Uterus (tissue), 2 donors: ENCODE results near the gene UBXN4.

Source experiments
- POLR2A ChIP-seq, 2 donors: fragments of 450-650 bp; IDR thresholded peaks; one replicate each; pipeline ENCODE4 v1.6.1; 2016; ENCODE audit warnings: antibody characterized with exemption in 2 of 2, mild to moderate bottlenecking in 1 of 2, moderate library complexity in 1 of 2
- TF ChIP-seq, protein P1 (sequence below), 4 experiments: fragments of 200-600 bp in 2 of 4; fragments of 450-650 bp in 2 of 4; sonication (generic) in 2 of 4; IDR thresholded peaks; one replicate each; pipeline ENCODE4 v1.5.1; 2016 to 2019; ENCODE audit warnings: antibody characterized with exemption in 4 of 4, mild to moderate bottlenecking in 2 of 4, moderate library complexity in 1 of 4

DNA sequence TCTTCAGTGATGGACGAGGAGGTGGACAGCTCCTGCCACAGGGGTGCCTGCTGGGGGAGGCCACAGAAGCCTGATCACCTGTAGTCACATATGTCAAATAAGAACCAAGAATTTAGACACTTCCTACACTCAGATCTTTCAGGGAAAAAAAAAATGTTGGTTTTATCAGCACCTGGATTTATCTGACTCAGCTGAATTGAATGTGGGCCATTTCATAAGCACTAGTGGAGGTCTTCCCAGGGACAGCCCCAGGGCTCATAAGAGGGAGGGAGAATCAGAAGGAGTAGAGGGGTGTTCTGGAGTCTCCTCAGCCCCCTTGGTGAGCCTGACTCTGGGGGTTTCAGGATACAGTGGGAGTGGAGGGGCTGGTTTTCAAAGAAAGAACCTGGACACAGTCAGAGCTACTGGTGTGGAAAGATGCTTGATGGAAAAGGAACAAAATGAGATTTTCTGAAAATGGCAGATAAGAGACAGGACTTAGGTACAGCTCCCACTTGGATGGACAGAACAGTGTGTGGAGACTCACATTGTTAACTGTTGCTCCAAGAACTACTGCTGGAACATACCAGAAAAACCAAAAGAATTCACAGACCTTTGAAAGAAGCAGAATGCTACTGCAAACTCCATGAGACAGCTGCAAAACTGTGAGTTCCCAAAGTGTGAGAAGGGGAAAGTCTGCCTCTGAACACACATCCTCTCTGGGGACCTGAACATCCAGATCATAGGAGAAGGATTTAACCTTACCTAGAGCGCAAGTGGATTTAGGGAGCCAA, 49.9 kb downstream of the UBXN4 start:
- no peak for TF ChIP-seq POLR2A (IDR thresholded peaks at IDR 0.05)
- TF ChIP-seq, protein P1, sequence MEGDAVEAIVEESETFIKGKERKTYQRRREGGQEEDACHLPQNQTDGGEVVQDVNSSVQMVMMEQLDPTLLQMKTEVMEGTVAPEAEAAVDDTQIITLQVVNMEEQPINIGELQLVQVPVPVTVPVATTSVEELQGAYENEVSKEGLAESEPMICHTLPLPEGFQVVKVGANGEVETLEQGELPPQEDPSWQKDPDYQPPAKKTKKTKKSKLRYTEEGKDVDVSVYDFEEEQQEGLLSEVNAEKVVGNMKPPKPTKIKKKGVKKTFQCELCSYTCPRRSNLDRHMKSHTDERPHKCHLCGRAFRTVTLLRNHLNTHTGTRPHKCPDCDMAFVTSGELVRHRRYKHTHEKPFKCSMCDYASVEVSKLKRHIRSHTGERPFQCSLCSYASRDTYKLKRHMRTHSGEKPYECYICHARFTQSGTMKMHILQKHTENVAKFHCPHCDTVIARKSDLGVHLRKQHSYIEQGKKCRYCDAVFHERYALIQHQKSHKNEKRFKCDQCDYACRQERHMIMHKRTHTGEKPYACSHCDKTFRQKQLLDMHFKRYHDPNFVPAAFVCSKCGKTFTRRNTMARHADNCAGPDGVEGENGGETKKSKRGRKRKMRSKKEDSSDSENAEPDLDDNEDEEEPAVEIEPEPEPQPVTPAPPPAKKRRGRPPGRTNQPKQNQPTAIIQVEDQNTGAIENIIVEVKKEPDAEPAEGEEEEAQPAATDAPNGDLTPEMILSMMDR (IDR thresholded peaks at IDR 0.05): no peak
